HEK293T (cell line): Measurements from ENCODE around the gene DDX10.

ENCODE experiments used
- FOXA1 ChIP-seq: fragments of 450-650 bp; IDR thresholded peaks from 2 replicates; pipeline ENCODE4 v1.6.1; 2016; ENCODE audit warnings: mild to moderate bottlenecking
- FOXK2 ChIP-seq: fragments of 450-650 bp; IDR thresholded peaks from 2 replicates; pipeline ENCODE4 v1.6.1; 2016; ENCODE audit warnings: mild to moderate bottlenecking
- FOXM1 ChIP-seq: fragments of 450-650 bp; IDR thresholded peaks from 2 replicates; pipeline ENCODE4 v1.6.1; 2017; ENCODE audit warnings: mild to moderate bottlenecking, borderline replicate concordance
- HDGF ChIP-seq: fragments of 450-650 bp; IDR thresholded peaks from 2 replicates; pipeline ENCODE4 v1.6.1; 2017; ENCODE audit warnings: antibody characterized with exemption, borderline replicate concordance
- L3MBTL2 ChIP-seq: fragments of 450-650 bp; conservative IDR thresholded peaks from 2 replicates; pipeline ENCODE4 v1.6.1; 2016; ENCODE audit warnings: mild to moderate bottlenecking
- LEF1 ChIP-seq: fragments of 450-650 bp; IDR thresholded peaks from 2 replicates; pipeline ENCODE4 v1.6.1; 2017; ENCODE audit warnings: mild to moderate bottlenecking, borderline replicate concordance
- SP1 ChIP-seq: fragments of 450-650 bp; IDR thresholded peaks from 2 replicates; pipeline ENCODE4 v1.6.1; 2017
- SUZ12 ChIP-seq: fragments of 450-650 bp; IDR thresholded peaks from 2 replicates; pipeline ENCODE4 v1.6.1; 2016; ENCODE audit warnings: mild to moderate bottlenecking
- TARDBP ChIP-seq: fragments of 450-650 bp; IDR thresholded peaks from 2 replicates; pipeline ENCODE4 v1.6.1; 2016
- TF ChIP-seq, protein P1 (sequence below): fragments of 450-650 bp; IDR thresholded peaks from 2 replicates; pipeline ENCODE4 v1.6.1; 2016

DNA sequence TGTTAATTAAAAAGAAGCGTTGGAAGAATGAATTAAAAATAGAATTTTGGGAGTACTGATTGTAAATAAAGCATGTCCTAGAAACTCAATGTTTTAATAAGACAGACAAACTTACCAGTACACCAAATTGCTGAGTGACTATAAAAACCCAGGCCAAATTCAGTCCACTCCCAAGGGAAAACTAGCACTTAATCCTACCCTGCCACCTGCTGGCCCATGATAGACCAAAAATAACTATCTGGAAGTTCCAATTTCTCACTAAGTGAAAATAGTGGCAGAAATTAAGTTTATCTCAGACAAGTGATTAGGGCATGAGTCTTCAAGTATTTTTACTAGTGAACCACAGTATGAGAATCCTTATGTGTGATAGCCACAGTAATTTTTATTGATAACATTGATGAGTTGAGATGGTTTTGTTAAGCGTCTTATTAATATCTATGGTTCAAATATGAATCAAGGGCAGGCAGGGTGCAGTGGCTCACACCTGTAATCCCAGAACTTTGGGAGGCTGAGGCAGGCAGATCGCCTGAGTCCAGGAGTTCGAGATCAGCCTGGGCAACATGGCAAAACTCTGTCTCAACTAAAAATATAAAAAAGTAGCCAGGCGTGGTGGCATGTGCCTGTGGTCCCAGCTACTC lies 9.8 kb upstream of the DDX10 start:
- no peak for TF ChIP-seq FOXM1
- no peak for TF ChIP-seq L3MBTL2
- TF ChIP-seq HDGF, result no peak
- TF ChIP-seq TARDBP, result no peak
- no peak for TF ChIP-seq FOXA1
- no peak for TF ChIP-seq SUZ12
- TF ChIP-seq, protein P1, sequence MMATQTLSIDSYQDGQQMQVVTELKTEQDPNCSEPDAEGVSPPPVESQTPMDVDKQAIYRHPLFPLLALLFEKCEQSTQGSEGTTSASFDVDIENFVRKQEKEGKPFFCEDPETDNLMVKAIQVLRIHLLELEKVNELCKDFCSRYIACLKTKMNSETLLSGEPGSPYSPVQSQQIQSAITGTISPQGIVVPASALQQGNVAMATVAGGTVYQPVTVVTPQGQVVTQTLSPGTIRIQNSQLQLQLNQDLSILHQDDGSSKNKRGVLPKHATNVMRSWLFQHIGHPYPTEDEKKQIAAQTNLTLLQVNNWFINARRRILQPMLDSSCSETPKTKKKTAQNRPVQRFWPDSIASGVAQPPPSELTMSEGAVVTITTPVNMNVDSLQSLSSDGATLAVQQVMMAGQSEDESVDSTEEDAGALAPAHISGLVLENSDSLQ, result no peak
- no peak for TF ChIP-seq LEF1
- TF ChIP-seq FOXK2, result no peak
- no peak for TF ChIP-seq SP1
